Fibroblast of skin of left biceps (primary cell): ENCODE data around the gene NVL.
"Not testable (repeated sequence)": the region's sequence is repeated elsewhere in the genome, so short reads cannot be mapped to it uniquely, and the experiment has no call there.

Experiments used
- DNase-seq, 2 experiments: peaks; one replicate each; pipeline ENCODE4 v3.0.0-alpha.2; 2013; ENCODE audit warnings: low read depth in 2 of 2

The NVL gene

DNA sequence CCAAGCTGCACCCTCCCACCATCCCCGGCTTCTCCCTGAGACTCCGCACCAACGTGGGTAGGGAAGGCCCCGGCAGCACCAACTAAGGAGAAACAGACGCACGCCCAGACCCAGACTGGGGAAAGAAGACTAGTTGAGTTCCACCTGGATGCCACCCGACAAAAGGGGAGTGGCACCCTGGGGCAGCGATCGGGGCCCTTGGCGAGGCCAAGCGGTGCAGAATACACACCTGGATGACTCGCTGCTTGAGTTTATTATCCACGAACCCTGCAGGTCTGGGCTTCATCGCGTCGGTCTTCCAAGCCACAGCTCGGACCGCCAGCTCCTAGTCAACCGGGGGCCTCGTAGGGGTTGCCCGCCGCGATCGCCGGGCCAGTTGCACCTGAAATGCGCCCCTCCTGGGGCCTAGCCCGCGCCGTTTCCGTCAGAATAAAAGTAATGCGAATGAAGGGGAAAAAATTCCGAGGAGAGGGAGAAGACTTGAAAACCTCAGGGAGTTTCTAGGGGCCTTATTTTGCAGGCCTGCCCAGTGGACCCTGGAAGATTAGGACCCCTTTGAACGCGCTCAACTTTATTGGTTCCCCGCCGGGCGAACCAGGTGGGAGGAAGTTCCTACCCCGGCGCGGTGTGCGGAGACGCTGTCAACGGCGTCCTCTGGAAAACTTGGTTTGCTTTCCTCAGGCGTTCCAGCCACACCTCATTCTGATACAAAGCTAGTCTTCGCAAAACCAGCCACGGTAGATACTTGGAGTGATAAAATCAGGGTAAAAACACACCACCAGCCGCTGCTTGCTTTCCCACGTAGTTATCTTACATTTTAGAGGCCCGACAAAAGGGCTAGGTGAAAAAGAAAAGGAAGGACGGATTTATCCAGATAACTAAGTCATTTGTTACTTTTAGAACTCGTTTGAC is at the start of gene NVL:
TSS of gene NVL (minus strand) at position 331 of the 912 bp plus-strand sequence. CDS start at position 286, 45 bp downstream.
- peak; percentile 64 for DNase-seq

DNA sequence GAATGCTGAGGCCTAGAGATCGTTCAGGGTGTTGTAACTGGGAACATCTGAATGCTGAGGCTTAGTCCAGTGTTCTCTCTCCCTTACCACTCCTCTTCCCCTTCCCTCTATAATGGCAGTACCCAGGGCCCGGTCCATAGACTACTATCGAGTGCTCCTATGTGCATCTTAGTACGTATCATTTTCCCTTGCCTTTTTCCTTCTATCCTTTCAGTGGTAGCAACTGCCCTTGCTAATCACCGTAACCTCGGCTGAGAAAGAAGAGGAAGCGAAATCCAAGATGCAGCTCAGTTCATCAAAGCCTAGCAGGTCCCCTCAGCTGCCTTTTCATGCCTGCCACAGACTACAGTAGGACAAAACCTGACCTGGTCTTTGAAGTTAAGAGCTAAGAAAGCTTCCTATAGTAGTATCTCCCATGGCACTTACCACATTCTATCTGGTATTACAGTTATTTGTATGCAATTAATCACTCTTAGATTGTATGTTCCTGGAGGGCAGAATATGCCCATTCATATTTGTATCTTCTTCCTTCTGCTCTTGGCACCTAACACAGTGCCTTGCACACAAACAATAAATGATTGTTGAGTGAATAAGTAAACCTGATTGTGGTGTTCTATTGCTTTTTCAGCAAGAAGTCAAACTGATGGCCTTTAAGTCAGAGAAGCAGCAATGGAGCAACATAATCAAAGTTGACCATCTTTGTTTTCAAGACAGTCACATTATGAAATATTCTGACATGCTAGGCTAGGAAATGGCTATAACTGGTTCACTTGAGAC is 49.1 kb upstream of the NVL start:
- DNase-seq = no peak

GRCh38 chr1:224377676-224378006 is 47.7 kb upstream of the NVL start:
- DNase-seq = no peak

- no peak for DNase-seq
Measured at GRCh38 chr1:224375059-224375458, 45.1 kb upstream of the NVL start.

- DNase-seq = no peak
Measured at GRCh38 chr1:224373008-224373590, 43.1 kb upstream of the NVL start.

DNA sequence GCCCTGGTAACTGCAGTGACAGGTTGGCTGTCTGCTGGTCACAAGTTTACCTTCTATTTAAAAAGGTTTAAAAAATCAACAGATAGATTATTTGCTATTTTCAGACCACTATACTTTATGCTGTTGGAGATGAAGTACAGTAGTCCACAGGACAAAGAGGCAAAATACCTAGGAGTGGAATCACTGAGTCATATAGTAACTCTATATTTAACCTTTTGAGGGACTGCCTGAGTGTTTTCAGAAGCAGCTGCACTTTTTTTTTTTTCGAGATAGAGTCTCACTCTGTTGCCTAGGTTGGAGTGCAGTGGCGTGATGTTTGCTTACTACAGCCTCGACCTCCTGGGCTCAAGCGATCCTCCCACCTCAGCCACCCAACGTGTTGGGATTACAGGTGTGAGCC is 38.4 kb upstream of the NVL start:
- DNase-seq = no peak

- DNase-seq = no peak
Measured at GRCh38 chr1:224359207-224359606, 29.2 kb upstream of the NVL start.

DNA sequence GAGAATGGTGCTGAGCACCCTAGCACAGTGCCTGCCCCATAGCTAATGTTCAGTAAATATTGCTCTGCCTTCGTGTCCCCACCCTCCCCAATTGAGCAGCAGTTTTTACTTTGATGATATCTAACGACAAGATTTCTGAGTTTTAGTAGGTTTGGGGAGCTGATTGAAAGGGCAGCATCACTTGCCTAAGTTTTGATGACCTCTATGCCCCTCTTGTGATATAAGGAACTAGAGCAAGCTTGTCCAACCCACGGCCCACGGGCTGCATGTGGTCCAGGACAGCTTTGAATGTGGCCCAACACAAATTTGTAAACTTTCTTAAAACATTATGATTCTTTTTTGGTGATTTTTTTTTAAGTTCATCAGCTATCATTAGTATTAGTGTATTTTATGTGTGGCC is 28.3 kb upstream of the NVL start:
- DNase-seq = no peak

DNA sequence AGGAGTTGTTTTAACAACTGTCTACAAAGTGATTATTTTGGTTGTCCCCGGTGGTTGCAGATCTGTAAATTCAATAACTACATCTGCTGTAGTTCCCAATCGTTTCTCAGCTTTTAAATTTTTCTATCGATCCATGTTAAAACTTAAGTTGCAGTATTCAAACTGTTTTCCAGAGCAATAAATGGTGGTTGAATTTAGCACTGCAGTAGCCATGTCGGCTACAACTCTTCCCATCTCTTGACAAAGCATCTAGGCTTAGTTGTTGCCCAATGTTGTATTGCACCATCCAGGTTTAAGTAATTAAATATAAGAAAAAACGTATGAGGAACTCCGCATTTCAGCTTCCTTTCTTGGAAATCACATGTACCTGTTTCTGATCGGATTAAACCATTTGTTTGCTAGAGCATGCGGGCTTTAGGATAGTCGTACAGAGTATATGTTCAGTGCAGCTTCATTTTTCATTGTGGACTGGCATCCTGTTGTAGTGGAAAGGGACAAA is 27.7 kb upstream of the NVL start:
- DNase-seq = no peak

DNA sequence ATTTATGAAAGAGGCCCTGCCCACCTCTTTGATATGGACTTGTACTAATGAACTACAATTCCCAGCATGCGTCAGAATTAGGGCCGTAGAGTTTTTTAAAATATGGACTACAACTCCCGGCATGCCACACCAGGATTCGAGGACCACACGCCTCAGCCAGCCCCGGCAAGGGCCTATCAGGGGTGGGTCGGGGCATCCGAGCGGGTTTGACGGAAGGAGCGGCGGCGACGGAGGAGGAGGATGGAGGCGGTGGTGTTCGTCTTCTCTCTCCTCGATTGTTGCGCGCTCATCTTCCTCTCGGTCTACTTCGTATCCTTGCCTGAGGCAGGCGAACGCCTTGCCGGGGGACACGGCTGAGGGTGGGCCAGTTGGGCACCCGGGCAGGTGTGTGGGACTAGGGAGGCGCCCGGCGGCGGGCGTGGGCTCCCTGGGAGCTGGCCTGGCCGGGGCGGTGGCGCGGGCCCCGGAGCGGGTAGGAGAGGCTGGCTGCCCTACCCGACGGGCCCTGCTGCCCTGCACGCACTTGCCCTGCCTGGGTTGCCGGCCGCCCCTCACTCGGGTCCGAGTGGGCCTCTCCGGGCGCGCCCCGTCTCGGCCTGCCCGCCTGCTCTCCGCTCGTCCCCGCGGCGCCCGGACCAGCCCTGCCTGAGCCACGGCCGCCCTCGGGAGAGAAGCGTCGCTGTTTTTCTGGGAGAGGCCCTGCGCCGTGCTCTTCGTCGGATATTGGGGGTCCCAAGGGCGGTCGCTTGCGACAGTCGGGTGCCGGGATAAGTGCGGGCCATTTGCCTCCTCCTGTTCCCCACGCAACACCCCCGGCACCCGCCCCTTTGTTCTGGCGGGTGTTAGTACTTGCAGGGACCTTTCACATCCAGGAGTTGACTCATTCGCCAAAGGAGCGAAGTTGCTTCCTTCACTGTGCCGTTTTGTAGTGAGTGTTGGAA is 27.0 kb upstream of the NVL start, which contains the start of gene CNIH4:
TSS of gene CNIH4 (plus strand) at position 195 of the 941 bp plus-strand sequence. CDS start at position 241, 46 bp downstream.
- DNase-seq = peak; percentile 86 to 89

- no peak for DNase-seq
Measured at GRCh38 chr1:224353975-224354925, 24.3 kb upstream of the NVL start.

DNA sequence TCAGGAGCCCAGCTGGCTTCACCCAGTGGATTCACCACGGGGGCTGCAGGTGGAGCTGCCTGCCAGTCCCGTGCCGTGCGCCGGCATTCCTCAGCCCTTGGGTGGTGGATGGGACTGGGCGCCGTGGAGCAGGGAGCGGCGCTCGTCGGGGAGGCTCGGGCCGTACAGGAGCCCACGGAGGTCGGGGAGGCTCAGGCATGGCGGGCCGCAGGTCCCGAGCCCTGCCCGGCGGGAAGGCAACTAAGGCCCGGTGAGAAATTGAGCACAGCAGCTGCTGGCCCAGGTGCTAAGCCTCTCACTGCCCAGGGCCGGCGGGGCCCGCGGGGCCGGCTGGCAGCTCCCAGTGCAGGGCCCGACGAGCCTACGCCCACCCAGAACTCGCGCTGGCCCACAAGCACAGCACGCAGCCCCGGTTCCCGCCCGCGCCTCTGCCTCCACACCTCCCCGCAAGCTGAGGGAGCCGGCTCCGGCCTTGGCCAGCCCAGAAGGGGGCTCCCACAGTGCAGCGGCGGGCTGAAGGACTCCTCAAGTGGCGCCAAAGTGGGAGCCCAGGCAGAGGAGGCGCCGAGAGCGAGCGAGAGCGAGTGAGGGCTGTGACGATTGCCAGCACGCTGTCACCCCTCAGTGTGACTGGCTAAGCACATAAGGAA is 22.6 kb upstream of the NVL start:
- not testable (repeated sequence) for DNase-seq

DNA sequence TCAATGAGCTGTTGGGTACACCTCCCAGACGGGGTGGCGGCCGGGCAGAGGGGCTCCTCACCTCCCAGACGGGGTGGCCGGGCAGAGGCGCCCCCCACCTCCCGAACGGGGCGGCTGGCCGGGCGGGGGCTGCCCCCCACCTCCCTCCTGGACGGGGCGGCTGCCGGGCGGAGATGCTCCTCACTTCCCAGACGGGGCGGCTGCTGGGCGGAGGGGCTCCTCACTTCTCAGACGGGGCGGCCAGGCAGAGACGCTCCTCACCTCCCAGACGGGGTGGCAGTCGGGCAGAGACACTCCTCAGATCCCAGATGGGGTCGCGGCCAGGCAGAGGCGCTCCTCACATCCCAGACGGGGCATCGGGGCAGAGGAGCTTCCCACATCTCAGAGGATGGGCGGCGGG is 19.7 kb upstream of the NVL start:
- DNase-seq = not testable (repeated sequence)

GRCh38 chr1:224348137-224348536 is 18.2 kb upstream of the NVL start:
- DNase-seq = no peak

DNA sequence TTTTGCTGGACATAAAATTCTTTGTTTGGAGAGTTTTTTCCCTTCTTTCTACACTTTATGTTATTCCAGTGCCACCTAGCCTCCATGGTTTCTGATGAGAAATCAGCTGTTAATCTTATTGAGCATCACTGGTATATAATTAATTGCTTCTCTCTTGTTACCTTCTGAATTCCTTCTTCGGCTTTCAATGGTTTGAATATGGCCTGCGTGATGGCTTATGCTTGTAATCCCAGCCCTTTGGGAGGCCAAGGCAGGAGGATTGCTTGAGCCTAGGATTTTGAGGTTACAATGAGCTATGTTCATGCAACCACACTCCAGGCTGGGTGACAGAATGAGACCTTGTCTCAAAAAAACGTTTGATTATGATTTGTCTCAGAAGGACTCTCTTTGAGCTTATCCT is 13.7 kb upstream of the NVL start:
- no peak for DNase-seq

- not testable (repeated sequence) for DNase-seq
Measured at GRCh38 chr1:224340453-224341384, 10.7 kb upstream of the NVL start.

- DNase-seq = no peak
Measured at GRCh38 chr1:224339442-224340033, 9.6 kb upstream of the NVL start.
